HG03565 (cell line): ENCODE results near the gene SREK1.
"Not testable (repeated sequence)": the region's sequence is repeated elsewhere in the genome, so short reads cannot be mapped to it uniquely, and the experiment has no call there.

Experiments
- ATAC-seq: cut with Tn5 transposase; IDR thresholded peaks from one replicate; pipeline ENCODE4 v1.9.1; 2021; ENCODE audit warnings: mild to moderate bottlenecking, moderate library complexity; ENCODE audit not compliant: unreplicated experiment

Gene SREK1

GRCh38 chr5:66209794-66210193 lies 65.7 kb downstream of the SREK1 start:
- no peak for ATAC-seq

DNA sequence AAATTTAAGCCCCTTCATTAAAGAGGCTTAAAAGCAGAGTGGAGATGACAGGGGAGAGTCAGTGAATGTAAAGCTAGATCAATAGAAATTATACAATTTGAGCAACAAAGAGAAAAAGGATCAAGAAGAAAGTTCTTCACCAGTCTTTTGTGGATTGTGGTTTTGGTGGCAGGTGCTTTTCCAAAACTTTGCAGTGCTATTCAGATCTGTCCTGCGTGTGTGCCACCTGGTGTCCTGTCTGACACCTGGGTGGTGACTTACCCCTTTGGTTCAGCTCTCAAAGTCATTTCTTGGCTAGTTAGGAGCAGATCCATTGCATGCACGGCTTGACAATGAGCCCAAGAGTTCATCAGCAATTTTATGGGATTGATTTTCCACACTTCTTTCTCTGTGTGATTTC lies 69.4 kb downstream of the SREK1 start:
- ATAC-seq, result no peak

- no peak for ATAC-seq
Measured at GRCh38 chr5:66222455-66222854, 78.4 kb downstream of the SREK1 start.

DNA sequence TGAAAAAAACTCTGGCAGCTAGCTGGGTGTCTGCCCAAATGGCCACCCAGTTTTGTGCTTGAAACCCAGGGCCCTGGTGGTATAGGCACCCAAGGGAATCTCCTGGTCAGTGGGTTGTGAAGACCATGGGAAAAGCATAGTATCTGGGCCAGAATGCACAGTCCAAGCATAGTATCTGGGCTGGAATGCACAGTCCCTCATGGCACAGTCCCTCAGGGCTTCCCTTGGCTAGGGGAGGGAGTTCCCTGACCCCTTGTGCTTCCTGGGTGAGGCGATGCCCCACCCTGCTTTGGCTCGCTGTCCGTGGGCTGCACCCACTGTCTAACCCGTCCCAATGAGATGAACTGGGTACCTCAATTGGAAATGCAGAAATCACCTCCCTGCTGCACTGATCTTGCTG lies 78.8 kb downstream of the SREK1 start:
- ATAC-seq, result not testable (repeated sequence)

GRCh38 chr5:66223637-66224036 lies 79.5 kb downstream of the SREK1 start:
- no peak for ATAC-seq

DNA sequence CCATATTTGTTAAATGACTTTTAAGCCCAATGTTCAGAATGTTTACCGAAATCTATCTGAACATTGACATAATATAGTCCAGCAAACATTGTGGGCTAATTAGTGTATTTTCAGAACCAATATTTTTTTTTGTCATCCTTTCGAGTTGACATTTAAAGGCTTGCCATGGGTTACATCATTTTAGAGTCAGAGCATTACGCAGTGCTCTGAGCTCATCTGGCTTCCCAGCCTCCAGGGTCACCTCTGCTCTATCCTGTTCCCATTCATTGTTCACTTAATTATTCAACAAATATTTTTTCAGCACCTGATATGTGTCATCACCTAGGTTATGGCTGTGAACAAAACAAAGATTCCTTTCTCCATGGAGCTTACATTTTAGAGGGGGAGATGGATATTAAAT lies 80.2 kb downstream of the SREK1 start:
- ATAC-seq, result no peak

DNA sequence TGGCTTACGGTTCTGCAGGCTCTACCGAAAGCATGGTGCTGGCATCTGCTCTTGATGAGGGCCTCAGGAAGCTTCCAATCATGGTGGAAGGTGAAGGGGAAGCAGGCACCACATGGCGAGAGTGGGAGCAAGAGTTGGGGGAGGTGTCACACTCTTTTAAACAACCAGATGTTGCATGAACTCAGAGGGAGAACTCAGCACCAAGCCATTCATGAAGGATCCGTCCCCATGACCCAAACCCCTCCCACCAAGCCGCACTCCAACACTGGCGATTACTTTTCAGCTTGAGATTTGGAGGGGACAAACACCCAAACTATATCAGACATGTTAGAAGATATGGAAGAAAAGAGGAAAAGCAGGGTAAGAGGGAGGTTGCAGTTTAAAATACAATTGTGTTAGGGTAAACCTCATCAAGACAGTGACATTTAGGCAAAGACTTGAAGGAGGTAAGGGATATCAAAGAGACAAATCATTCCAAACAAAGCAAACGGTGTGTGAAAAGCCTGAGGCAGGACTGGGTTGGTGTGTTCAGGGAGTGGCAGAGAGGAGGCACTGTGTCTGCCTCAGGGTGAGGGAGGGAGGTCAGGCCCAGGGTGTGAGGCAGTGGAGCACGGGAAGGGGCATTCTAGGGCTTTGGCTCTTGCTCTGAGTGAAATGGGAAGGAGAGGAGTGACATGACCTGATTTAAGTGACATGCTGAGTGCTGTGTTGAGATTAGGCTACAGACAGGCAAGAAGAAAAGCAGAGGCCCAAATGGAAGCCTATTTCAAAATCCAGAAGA lies 80.9 kb downstream of the SREK1 start:
- ATAC-seq, result no peak

- ATAC-seq, result no peak
Measured at GRCh38 chr5:66230551-66230950, 86.5 kb downstream of the SREK1 start.

DNA sequence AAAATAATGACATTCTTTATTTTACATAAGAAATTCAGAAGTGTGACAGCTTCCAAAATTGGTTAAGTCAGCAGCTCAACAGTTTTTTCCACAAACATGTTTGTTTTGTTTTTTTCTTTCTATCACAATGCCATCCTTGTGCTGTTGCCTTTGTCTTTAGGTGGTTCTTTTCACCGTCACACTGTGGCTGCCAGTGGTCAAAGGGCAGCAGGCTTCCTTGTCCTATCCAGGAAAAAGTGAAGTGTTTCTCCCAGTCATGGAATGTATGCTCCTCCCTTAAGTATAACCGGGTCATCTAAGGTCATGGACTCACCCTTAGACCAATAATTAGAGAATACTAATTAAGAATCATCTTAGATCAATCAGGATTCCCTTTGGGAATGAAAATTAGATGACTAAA lies 87.4 kb downstream of the SREK1 start:
- no peak for ATAC-seq

DNA sequence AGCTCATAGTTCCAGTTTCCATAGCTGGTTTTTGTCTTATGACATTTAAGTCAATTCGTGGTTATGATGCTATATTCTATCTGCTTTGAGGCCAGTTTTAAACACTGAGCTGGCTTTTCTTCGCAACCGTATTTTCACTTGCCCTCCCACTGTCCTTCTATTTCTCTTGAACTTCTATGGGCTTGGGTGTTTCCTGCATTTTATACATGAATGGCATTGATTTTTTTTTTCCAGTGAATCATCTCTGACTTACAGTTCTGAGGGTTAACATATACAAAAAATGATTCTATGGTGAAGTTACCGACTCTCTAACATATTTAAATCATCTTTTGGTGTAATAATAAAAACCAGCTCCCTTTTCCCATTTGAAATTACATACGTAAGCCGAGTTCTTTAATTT lies 88.2 kb downstream of the SREK1 start:
- no peak for ATAC-seq

- ATAC-seq, result no peak
Measured at GRCh38 chr5:66232706-66233445, 88.8 kb downstream of the SREK1 start.
